SK-N-SH treated with all-trans-retinoic acid at 6 μM for 48 hours (cell line): ENCODE data around the gene FHOD1.

Source experiments
- ATAC-seq: fragments of 200-7000 bp; cut with Tn5 transposase; 3 replicates; pipeline ENCODE4 v1.9.1; 2020; ENCODE audit warnings: mild to moderate bottlenecking, moderate library complexity
- ARNTL ChIP-seq: fragments of 450-650 bp; formaldehyde crosslinking; IDR thresholded peaks from 2 replicates; pipeline ENCODE4 v1.5.0; 2020; ENCODE audit warnings: low read depth, mild to moderate bottlenecking, moderate library complexity, borderline replicate concordance
- BACH2 ChIP-seq: fragments of 250-450 bp; sonication (Bioruptor Pico); IDR thresholded peaks from 2 replicates; pipeline ENCODE4 v1.9.0; 2021; ENCODE audit warnings: mild to moderate bottlenecking, borderline replicate concordance
- CSDC2 ChIP-seq: fragments of 250-450 bp; sonication (Bioruptor Pico); IDR thresholded peaks from 2 replicates; pipeline ENCODE4 v1.5.0; 2020; ENCODE audit warnings: mild to moderate bottlenecking, moderate library complexity
- ESRRG ChIP-seq: fragments of 250-450 bp; sonication (Bioruptor Pico); IDR thresholded peaks from 2 replicates; pipeline ENCODE4 v1.6.1; 2021; ENCODE audit warnings: mild to moderate bottlenecking
- GLIS3 ChIP-seq: fragments of 250-450 bp; sonication (Bioruptor Pico); IDR thresholded peaks from 2 replicates; pipeline ENCODE4 v1.5.0; 2020; ENCODE audit warnings: mild to moderate bottlenecking, moderate library complexity
- ISL1 ChIP-seq: fragments of 250-450 bp; sonication (Bioruptor Pico); IDR thresholded peaks from 2 replicates; pipeline ENCODE4 v2.1.2; 2022; ENCODE audit warnings: mild to moderate bottlenecking, moderate library complexity
- OSR1 ChIP-seq: fragments of 250-450 bp; sonication (Bioruptor Pico); IDR thresholded peaks from 2 replicates; pipeline ENCODE4 v1.8.0; 2022; ENCODE audit warnings: moderate library complexity, mild to moderate bottlenecking, inconsistent platforms
- PPARA ChIP-seq: fragments of 250-450 bp; sonication (Bioruptor Pico); IDR thresholded peaks from 2 replicates; pipeline ENCODE4 v1.5.0; 2020; ENCODE audit warnings: mild to moderate bottlenecking, borderline replicate concordance
- RARB ChIP-seq: fragments of 250-450 bp; sonication (Bioruptor Pico); IDR thresholded peaks from 2 replicates; pipeline ENCODE4 v1.8.0; 2021; ENCODE audit warnings: mild to moderate bottlenecking, moderate library complexity
- SNAI2 ChIP-seq: fragments of 250-450 bp; sonication (Bioruptor Pico); IDR thresholded peaks from 2 replicates; pipeline ENCODE4 v1.5.0; 2020; ENCODE audit warnings: mild to moderate bottlenecking, moderate library complexity
- TOX ChIP-seq: fragments of 250-450 bp; sonication (Bioruptor Pico); IDR thresholded peaks from 2 replicates; pipeline ENCODE4 v1.8.0; 2021; ENCODE audit warnings: mild to moderate bottlenecking, moderate library complexity, borderline replicate concordance
- ZC3H10 ChIP-seq: fragments of 250-450 bp; sonication (Bioruptor Pico); IDR thresholded peaks from 2 replicates; pipeline ENCODE4 v1.5.1; 2021; ENCODE audit warnings: mild to moderate bottlenecking, moderate library complexity
- ZNF565 ChIP-seq: fragments of 450-650 bp; formaldehyde crosslinking; conservative IDR thresholded peaks from 2 replicates; pipeline ENCODE4 v1.5.0; 2020; ENCODE audit warnings: low read depth, mild to moderate bottlenecking, moderate library complexity
- ZNF70 ChIP-seq: fragments of 450-650 bp; formaldehyde crosslinking; IDR thresholded peaks from 2 replicates; pipeline ENCODE4 v1.5.0; 2020; ENCODE audit warnings: mild to moderate bottlenecking, moderate library complexity
- ZNF8 ChIP-seq: fragments of 450-650 bp; formaldehyde crosslinking; IDR thresholded peaks from 2 replicates; pipeline ENCODE4 v1.5.0; 2020; ENCODE audit warnings: mild to moderate bottlenecking, moderate library complexity
- TF ChIP-seq, protein P1 (sequence below): fragments of 250-450 bp; sonication (Bioruptor Pico); IDR thresholded peaks from 2 replicates; pipeline ENCODE4 v1.5.0; 2020; ENCODE audit warnings: mild to moderate bottlenecking, moderate library complexity
- TF ChIP-seq, protein P2 (sequence below): fragments of 250-450 bp; sonication (Bioruptor Pico); IDR thresholded peaks from 2 replicates; pipeline ENCODE4 v1.5.1; 2021; ENCODE audit warnings: mild to moderate bottlenecking, moderate library complexity
- TF ChIP-seq, protein P3 (sequence below): fragments of 250-450 bp; sonication (Bioruptor Pico); IDR thresholded peaks from 2 replicates; pipeline ENCODE4 v1.8.0; 2021; ENCODE audit warnings: low read depth, mild to moderate bottlenecking, moderate library complexity, borderline replicate concordance
- TF ChIP-seq, protein P4 (sequence below): fragments of 250-450 bp; sonication (Bioruptor Pico); IDR thresholded peaks from 2 replicates; pipeline ENCODE4 v1.5.1; 2020; ENCODE audit warnings: low read depth, mild to moderate bottlenecking, moderate library complexity
- TF ChIP-seq, protein P5 (sequence below): fragments of 250-450 bp; sonication (Bioruptor Pico); IDR thresholded peaks from 2 replicates; pipeline ENCODE4 v1.8.0; 2020; ENCODE audit warnings: mild to moderate bottlenecking, moderate library complexity, borderline replicate concordance

The FHOD1 gene

DNA sequence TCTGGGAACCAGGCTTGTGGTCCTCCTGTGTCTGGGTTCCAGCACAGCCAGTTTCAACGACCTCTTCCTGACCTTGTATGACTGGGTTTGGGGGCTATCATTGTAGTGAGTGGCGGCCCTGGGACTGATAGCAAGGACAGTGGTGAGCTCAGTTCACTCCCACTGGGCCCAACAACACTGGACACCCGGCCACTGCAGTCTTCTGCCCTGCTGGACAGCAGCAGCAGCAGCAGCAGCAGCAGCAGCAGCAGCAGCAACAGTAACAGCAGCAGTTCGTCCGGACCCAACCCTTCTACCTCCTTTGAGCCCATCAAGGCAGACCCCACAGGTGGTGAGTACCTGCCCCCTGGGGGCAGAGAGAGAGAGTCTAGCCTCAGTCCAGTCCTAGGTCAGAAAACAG lies 51.6 kb downstream of the FHOD1 start:
- ATAC-seq = no peak
- TF ChIP-seq, protein P1, sequence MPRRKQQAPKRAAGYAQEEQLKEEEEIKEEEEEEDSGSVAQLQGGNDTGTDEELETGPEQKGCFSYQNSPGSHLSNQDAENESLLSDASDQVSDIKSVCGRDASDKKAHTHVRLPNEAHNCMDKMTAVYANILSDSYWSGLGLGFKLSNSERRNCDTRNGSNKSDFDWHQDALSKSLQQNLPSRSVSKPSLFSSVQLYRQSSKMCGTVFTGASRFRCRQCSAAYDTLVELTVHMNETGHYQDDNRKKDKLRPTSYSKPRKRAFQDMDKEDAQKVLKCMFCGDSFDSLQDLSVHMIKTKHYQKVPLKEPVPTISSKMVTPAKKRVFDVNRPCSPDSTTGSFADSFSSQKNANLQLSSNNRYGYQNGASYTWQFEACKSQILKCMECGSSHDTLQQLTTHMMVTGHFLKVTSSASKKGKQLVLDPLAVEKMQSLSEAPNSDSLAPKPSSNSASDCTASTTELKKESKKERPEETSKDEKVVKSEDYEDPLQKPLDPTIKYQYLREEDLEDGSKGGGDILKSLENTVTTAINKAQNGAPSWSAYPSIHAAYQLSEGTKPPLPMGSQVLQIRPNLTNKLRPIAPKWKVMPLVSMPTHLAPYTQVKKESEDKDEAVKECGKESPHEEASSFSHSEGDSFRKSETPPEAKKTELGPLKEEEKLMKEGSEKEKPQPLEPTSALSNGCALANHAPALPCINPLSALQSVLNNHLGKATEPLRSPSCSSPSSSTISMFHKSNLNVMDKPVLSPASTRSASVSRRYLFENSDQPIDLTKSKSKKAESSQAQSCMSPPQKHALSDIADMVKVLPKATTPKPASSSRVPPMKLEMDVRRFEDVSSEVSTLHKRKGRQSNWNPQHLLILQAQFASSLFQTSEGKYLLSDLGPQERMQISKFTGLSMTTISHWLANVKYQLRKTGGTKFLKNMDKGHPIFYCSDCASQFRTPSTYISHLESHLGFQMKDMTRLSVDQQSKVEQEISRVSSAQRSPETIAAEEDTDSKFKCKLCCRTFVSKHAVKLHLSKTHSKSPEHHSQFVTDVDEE = no peak
- TF ChIP-seq ZNF70 = no peak
- TF ChIP-seq, protein P2, sequence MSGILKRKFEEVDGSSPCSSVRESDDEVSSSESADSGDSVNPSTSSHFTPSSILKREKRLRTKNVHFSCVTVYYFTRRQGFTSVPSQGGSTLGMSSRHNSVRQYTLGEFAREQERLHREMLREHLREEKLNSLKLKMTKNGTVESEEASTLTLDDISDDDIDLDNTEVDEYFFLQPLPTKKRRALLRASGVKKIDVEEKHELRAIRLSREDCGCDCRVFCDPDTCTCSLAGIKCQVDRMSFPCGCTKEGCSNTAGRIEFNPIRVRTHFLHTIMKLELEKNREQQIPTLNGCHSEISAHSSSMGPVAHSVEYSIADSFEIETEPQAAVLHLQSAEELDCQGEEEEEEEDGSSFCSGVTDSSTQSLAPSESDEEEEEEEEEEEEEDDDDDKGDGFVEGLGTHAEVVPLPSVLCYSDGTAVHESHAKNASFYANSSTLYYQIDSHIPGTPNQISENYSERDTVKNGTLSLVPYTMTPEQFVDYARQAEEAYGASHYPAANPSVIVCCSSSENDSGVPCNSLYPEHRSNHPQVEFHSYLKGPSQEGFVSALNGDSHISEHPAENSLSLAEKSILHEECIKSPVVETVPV = no peak
- TF ChIP-seq RARB = no peak
- no peak for TF ChIP-seq OSR1
- no peak for TF ChIP-seq SNAI2
- TF ChIP-seq GLIS3 (CRISPR knock-in tag) = no peak
- TF ChIP-seq ZNF565 (CRISPR knock-in tag) = no peak
- TF ChIP-seq ARNTL (CRISPR knock-in tag) = no peak
- no peak for TF ChIP-seq ESRRG (CRISPR knock-in tag)
- no peak for TF ChIP-seq PPARA
- TF ChIP-seq, protein P3, sequence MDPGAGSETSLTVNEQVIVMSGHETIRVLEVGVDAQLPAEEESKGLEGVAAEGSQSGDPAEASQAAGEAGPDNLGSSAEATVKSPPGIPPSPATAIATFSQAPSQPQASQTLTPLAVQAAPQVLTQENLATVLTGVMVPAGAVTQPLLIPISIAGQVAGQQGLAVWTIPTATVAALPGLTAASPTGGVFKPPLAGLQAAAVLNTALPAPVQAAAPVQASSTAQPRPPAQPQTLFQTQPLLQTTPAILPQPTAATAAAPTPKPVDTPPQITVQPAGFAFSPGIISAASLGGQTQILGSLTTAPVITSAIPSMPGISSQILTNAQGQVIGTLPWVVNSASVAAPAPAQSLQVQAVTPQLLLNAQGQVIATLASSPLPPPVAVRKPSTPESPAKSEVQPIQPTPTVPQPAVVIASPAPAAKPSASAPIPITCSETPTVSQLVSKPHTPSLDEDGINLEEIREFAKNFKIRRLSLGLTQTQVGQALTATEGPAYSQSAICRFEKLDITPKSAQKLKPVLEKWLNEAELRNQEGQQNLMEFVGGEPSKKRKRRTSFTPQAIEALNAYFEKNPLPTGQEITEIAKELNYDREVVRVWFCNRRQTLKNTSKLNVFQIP (CRISPR knock-in tag) = no peak

DNA sequence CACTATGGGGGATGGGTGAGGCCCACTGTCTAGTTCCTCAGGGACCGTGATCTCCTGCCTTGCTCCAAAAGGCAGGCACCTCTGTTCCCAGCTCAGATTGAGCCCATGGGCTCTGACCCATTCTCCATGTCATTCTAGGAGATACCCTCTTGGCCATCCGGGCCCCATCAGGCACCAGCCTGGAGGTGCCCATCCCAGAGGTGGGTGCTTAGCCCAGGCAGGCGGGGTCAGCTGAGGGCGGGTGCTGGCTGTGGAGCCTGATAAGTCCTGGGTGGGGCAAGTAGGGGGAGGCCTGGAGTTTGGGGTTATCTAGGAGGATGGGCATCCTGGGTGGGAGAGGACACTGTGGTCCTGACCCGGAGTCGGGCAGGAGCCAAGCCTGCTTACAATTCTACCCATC lies 53.0 kb downstream of the FHOD1 start:
- no peak for ATAC-seq
- TF ChIP-seq ZNF8 (CRISPR knock-in tag) (no peak), TOX (no peak), PPARA (no peak), CSDC2 (CRISPR knock-in tag) (no peak), SNAI2 (no peak), OSR1 (no peak), BACH2 (no peak), ESRRG (CRISPR knock-in tag) (no peak), ZC3H10 (CRISPR knock-in tag) (no peak), ISL1 (no peak), GLIS3 (CRISPR knock-in tag) (no peak)
- TF ChIP-seq, protein P1 = no peak
- TF ChIP-seq, protein P3 (CRISPR knock-in tag) = no peak
- TF ChIP-seq, protein P4, sequence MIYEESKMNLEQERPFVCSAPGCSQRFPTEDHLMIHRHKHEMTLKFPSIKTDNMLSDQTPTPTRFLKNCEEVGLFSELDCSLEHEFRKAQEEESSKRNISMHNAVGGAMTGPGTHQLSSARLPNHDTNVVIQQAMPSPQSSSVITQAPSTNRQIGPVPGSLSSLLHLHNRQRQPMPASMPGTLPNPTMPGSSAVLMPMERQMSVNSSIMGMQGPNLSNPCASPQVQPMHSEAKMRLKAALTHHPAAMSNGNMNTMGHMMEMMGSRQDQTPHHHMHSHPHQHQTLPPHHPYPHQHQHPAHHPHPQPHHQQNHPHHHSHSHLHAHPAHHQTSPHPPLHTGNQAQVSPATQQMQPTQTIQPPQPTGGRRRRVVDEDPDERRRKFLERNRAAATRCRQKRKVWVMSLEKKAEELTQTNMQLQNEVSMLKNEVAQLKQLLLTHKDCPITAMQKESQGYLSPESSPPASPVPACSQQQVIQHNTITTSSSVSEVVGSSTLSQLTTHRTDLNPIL (CRISPR knock-in tag) = no peak
- TF ChIP-seq, protein P2 = no peak
- TF ChIP-seq, protein P5, sequence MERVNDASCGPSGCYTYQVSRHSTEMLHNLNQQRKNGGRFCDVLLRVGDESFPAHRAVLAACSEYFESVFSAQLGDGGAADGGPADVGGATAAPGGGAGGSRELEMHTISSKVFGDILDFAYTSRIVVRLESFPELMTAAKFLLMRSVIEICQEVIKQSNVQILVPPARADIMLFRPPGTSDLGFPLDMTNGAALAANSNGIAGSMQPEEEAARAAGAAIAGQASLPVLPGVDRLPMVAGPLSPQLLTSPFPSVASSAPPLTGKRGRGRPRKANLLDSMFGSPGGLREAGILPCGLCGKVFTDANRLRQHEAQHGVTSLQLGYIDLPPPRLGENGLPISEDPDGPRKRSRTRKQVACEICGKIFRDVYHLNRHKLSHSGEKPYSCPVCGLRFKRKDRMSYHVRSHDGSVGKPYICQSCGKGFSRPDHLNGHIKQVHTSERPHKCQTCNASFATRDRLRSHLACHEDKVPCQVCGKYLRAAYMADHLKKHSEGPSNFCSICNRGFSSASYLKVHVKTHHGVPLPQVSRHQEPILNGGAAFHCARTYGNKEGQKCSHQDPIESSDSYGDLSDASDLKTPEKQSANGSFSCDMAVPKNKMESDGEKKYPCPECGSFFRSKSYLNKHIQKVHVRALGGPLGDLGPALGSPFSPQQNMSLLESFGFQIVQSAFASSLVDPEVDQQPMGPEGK = no peak
